Neuron (in vitro differentiated cells): ENCODE data around the gene MTA3.

ENCODE experiments used
- H2AFZ ChIP-seq: one replicate; pipeline ENCODE4 v1.6.1; 2013; ENCODE audit warnings: low read depth, mild to moderate bottlenecking, inconsistent platforms, low read length, moderate library complexity
- H3K27me3 ChIP-seq: one replicate; pipeline ENCODE4 v1.6.1; 2013; ENCODE audit warnings: low read length; ENCODE audit not compliant: insufficient read depth
- H3K36me3 ChIP-seq: one replicate; pipeline ENCODE4 v1.6.1; 2013; ENCODE audit warnings: low read length; ENCODE audit not compliant: insufficient read depth
- H3K4me1 ChIP-seq: one replicate; pipeline ENCODE4 v1.6.1; 2013; ENCODE audit warnings: low read length; ENCODE audit not compliant: insufficient read depth
- H3K4me3 ChIP-seq: 2 replicates; pipeline ENCODE4 v1.5.1; 2013; ENCODE audit warnings: mild to moderate bottlenecking, low read length, moderate library complexity
- H3K9me3 ChIP-seq: one replicate; pipeline ENCODE4 v1.6.1; 2013; ENCODE audit warnings: low read length

MTA3 gene

DNA sequence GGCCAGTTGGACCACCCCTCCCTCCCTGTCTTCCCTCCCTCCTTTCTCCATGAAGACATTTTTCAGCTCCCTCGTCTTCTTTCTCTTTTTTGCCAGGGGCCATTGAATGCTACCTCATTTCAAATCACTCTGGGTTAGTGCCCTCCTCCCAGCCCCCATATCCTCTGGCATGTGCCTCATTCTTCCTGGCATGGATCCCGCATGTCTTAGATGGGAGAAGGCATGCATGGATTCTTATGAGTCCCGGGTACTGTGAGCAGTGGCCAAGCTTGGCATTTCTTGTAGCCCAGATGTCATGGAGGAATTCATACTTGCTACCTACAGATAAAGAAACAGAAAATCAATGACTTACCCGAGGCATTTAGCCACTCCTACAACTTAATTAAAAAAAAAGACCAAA, 232.9 kb downstream of the MTA3 start:
- no peaks in the 10 kb centered on the region for H3K27me3 ChIP-seq
- no peak overlapping the region for H3K4me3 ChIP-seq
- no peak overlapping the region for H2AFZ ChIP-seq
- no peaks in the 10 kb centered on the region for H3K4me1 ChIP-seq
- peaks cover 3% of the 10 kb centered on the region for H3K9me3 ChIP-seq
- H3K36me3 ChIP-seq = no peaks in the 10 kb centered on the region

DNA sequence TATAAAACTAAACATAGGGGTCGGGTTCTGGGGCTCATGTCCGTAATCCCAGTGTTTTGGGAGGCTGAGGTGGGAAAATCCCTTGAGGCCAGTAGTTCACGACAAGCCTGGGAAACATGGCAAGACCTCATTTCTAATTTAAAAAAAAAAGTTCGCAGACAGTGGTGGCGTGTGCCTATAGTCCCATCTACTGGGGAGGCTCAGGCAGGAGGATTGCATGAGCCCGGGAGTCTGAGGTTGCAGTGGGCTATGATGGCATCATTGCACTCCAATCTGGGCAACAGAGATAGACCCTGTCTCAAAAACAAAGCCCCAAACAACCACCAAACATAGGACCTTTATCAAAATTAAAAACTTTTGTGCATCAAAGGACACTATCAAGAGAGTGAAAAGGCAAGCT, 233.7 kb downstream of the MTA3 start:
- Histone ChIP-seq H3K4me3 (no peak overlapping the region), H2AFZ (no peak overlapping the region), H3K9me3 (peaks cover 3% of the 10 kb centered on the region), H3K4me1 (no peaks in the 10 kb centered on the region), H3K36me3 (no peaks in the 10 kb centered on the region), H3K27me3 (no peaks in the 10 kb centered on the region)

DNA sequence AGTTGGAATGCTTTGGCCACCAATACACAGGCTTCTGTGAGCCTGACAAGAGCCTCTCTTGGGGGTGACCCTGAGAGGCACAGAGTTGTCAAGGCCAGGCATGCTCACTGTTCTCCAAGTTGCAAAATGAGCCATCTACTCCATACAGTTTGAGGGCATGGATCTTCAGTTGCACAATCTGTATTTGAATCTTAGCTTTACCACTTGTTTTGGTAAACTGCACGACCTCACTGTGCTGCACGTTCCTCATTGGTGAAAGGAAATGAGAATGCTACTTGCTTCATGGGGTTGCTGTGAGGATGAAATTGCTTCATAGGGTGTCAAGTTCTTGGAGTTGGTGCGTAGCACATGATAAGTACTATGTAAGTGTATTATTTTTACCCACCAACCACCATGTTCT, 235.9 kb downstream of the MTA3 start:
- Histone ChIP-seq H2AFZ (no peak overlapping the region), H3K27me3 (no peaks in the 10 kb centered on the region)

DNA sequence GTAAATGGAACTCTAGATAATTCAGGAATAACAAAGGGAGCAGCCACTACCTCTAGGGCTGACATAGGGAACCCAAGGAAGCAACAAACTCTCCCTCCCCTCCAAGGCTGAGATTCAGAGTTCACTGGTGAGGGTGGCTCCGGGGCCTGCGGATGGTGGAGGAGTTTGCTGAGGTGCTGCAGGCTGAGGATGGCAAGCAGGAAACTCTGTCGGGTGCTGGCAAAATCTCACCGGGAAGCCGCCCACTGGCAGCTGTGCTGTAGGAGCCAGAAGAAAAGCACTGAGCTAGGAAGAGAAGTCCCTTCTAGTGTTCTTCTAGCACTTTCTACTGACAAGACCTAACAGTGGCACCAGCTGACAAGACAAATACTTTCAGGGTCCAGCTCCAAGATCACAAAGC, 236.5 kb downstream of the MTA3 start:
- Histone ChIP-seq H3K36me3 (no peaks in the 10 kb centered on the region), H2AFZ (no peak overlapping the region), H3K4me3 (no peak overlapping the region), H3K27me3 (no peaks in the 10 kb centered on the region), H3K9me3 (no peaks in the 10 kb centered on the region), H3K4me1 (peaks cover 3% of the 10 kb centered on the region)

More for the DNA sequence above, 235.9 kb downstream of the MTA3 start:
- H3K4me1 ChIP-seq = peaks cover 3% of the 10 kb centered on the region
- H3K4me3 ChIP-seq = no peak overlapping the region
- H3K36me3 ChIP-seq = no peaks in the 10 kb centered on the region
- no peaks in the 10 kb centered on the region for H3K9me3 ChIP-seq
